Stimulated activated CD4-positive, alpha-beta T cell treated with anti-CD3 and anti-CD28 coated beads, Interleukin-4, amount 100 ng/mL, for 1 hour (primary cell): Measurements from ENCODE around the gene TOR2A.

ENCODE experiments used
- DNase-seq: peaks from one replicate; pipeline ENCODE4 v3.0.0-alpha.2; 2020

TOR2A gene

DNA sequence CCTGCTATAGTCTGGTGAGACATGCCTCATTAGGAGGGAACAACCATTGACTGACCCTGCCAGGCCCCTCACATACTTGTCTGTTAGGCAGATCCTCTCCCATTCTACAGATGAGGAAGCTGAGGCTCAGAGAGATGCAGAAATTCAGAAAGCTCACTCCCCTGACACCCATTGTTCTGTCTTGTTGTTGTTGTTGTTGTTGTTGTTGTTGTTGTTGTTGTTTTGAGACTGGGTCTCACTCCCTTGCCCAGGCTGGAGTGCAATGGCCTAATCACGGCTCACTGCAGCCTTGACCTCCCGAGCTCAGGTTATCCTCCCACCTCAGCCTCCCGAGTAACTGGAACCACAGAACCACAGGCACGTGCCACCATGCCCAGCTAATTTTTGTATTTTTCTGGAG, 41.4 kb downstream of the TOR2A start:
- no peak for DNase-seq

DNA sequence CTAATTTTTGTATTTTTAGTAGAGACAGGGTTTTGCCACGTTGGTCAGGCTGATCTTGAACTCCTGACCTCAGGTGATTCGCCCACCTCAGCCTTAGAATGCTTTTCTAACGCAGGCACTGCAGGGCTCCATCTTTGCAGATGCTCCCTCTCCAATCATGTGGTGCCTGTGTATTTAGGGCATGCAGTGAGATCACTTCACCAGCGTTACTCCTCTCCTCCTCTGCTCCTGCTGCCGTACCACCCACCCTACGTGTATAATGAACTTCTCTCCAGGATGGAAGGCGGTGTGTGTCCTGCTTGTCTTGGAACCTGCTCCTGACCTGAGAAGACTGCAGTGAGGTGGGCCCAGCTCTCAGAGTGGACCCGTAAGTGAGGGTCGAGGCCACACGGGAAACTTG, 42.0 kb downstream of the TOR2A start:
- DNase-seq = no peak

DNA sequence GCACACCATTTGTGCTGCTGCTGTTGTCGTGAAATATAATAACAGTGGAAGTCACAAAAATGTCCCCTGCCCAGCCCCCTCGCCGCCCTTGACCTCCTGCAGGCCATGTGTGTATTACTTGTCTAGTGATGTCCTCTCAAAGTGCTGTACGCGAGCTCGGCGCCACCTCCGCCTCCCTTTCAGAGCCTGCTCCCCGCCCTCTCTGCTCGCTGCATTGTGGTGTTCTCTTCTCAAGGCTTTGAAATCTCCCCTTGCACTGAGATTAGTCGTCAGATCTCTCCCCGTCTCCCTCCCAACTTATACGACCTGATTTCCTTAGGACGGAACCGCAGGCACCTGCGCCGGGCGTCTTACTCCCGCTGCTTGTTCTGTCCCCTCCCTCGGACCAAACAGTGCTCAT, 43.0 kb downstream of the TOR2A start:
- DNase-seq = no peak

DNA sequence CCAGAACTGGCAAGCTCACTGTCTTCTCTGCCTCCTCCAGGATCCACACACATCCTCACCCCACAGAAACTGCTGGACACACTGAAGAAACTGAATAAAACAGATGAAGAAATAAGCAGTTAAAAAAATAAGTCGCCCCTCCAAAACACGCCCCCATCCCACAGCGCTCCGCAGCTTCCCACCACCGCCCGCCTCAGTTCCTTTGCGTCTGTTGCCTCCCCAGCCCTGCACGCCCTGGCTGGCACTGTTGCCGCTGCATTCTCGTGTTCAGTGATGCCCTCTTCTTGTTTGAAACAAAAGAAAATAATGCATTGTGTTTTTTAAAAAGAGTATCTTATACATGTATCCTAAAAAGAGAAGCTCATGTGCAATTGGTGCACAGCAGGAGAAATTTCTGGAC, 44.4 kb downstream of the TOR2A start:
- no peak for DNase-seq

DNA sequence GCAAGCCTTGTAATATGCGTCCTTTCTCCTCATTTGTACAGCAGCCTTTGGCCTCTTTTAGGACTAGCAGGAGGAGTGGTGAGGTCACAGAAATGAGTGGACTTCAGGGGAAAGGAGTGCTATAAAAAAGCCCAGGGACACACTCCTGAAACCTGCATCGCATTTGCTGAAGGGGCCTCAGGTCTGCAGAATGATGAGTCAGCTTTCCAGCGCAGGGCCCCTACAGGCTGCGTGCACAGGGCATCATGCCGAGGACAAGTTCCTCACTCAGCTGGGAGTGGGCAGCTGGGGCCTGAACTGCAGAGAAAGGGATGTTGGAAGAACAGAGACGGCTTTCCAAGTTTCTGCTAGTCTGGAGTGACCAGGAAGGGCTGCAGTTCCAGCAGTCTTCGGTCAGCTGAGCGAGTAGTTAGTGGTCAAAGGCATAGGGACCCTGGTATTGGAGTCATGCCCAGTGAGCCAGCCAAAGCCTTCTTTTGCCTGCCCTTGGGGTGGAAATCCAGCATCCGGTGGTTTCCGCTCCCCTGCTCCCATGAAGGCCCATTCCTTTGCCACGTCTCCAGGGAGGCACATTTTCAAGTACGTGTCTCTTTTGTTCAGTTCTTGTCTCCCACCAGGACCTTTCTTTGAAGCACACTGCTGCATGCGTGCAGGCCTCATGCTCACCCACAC, 45.6 kb downstream of the TOR2A start:
- DNase-seq = no peak

DNA sequence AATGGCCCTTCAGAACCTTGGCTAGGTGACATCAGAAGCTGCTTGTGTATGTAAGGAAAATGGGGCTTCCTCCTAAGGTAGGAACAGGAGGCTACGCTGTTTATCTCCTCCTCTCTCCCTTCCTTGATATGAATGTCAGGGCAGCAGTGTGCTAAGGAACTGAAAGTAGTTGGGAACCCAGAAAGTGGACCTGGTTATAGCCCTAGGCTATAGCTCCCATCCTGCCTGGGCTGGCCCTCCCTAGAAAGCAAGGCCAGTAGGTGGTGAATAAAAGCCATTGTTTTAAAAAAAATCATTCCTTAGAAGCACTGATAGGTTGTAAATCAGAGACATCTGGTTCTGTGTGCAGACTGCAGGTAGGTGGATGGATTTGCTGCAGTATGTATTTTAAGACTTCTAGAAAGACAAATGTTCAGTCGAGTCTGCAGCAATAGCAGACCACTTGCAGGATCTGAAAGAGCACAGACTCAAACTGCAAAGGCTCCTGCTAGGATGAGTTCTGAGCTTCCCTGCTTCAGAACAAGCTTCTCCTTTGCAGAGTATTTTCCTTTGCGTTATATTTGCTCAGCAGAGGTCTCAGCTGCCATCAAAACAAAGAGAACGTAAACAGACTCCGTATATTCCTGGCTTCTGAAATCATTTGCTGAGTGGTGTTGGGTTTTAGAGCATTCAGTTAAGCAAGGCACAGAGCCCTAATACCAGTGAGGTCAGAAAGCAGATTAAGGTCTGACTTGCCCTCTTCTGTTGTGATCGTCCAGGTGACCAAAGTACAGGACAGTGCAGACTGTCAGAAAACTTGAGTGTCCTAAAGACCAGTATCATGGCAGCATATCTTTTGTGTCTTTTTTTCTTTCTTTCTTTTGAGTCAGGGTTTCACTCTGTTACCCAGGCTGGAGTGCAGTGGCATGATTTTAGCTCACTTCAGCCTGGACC, 48.4 kb downstream of the TOR2A start:
- no peak for DNase-seq

DNA sequence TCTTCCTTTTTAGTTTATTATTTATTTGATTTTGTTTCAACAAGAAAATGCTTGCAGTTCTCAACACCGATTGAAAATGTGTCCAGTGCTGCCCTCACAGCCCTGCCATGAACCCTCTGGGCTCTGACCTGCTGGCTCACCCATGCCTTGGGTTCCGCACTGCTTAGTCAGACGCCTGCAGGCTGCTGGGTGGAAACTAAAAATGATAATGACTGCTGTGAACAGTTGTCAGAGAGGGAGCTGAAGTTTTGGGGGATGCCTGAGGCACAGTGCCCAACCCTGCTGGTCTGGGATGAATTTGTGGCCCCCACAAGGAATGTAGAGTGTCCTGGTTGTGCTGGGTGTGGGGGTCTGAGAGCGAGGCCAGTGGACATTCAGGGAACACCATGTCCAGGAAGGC, 50.5 kb downstream of the TOR2A start:
- no peak for DNase-seq

DNA sequence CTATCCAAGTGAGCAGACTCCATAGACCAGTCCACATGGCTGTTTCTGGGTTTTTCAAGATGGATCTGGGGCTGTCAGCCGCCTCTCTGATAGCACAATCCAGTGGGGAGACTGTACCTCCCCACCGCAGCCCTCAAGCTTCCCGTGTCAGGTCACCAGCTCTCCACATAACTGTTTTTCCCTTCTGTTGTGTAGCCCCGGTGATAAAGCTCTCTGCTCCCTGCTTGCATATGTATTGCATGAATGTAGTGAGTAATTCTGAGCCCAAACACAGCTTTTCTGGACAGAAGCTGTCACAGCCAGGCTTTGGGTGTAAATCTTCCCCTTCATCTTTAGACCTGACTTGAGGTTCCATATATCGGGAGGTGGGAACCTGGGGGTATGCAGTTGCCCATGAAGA, 51.4 kb downstream of the TOR2A start:
- DNase-seq = no peak

DNA sequence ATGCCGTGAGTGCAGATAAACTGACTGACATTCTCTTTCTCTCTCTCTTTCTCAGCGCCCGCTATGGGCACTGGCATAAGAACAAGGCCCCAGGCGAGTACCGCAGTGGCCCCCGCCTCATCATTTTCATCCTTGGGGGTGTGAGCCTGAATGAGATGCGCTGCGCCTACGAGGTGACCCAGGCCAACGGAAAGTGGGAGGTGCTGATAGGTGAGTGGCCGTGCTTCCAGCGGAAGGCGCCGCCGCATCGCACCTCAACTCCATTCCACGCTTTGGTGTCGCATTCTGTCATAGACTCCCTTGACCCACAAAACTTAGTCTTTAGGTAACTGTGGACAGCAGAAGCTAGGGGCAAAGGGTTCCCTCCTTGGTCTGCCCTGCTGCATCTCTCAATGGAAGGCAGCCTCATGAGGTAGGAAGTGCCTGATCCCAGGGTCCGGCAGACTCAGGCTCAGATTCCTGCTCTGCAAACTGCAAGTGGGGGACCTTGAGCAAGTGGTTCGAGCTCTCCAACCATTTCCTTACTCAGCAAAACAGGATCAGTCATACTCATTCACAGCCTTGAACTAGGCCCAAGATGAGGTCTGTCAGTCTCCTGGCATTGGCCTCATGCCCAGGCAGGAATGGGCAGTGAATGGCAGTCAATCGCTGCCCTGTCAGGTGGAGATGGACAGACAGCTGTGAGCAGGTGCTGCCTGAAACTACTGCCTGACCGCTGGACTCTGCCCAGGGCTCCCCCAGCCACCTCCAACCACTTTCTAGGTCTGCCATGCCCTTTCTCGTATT, 52.5 kb downstream of the TOR2A start:
- no peak for DNase-seq
